ENCODE measurements around the gene DDX10.

Gene DDX10

GRCh38 chr11:108705061-108705460 lies 40.2 kb downstream of the DDX10 start:
- Histone ChIP-seq H2AFZ (ENCODE audit: low read depth, low read length) (no peak overlapping the region), H3K27me3 (ENCODE audit: insufficient read depth, low read length) (no peaks in the 10 kb centered on the region), H3K4me3 (ENCODE audit: low read length) (no peak overlapping the region), H3K36me3 (ENCODE audit: insufficient read depth, low read length) (peaks cover 19% of the 10 kb centered on the region), H3K4me1 (ENCODE audit: insufficient read depth, low read length) (no peaks in the 10 kb centered on the region), H3K9me3 (ENCODE audit: low read length) (peaks cover 12% of the 10 kb centered on the region)

GRCh38 chr11:108708173-108708572 lies 43.3 kb downstream of the DDX10 start:
- peaks cover 17% of the 10 kb centered on the region for H3K9me3 ChIP-seq (ENCODE audit: low read length)
- peaks cover 19% of the 10 kb centered on the region for H3K36me3 ChIP-seq (ENCODE audit: insufficient read depth, low read length)
- H3K4me3 ChIP-seq (ENCODE audit: low read length): no peak overlapping the region
- H3K27me3 ChIP-seq (ENCODE audit: insufficient read depth, low read length): no peaks in the 10 kb centered on the region
- H2AFZ ChIP-seq (ENCODE audit: low read depth, low read length): no peak overlapping the region
- H3K4me1 ChIP-seq (ENCODE audit: insufficient read depth, low read length): no peaks in the 10 kb centered on the region

GRCh38 chr11:108709741-108710140 lies 44.9 kb downstream of the DDX10 start:
- Histone ChIP-seq H3K9me3 (ENCODE audit: low read length) (peaks cover 17% of the 10 kb centered on the region), H2AFZ (ENCODE audit: low read depth, low read length) (no peak overlapping the region), H3K4me3 (ENCODE audit: low read length) (no peak overlapping the region), H3K36me3 (ENCODE audit: insufficient read depth, low read length) (peaks cover 22% of the 10 kb centered on the region), H3K27me3 (ENCODE audit: insufficient read depth, low read length) (no peaks in the 10 kb centered on the region), H3K4me1 (ENCODE audit: insufficient read depth, low read length) (no peaks in the 10 kb centered on the region)

GRCh38 chr11:108713076-108713790 lies 48.4 kb downstream of the DDX10 start:
- Histone ChIP-seq H3K4me1 (ENCODE audit: insufficient read depth, low read length) (no peaks in the 10 kb centered on the region), H3K27me3 (ENCODE audit: insufficient read depth, low read length) (no peaks in the 10 kb centered on the region), H3K36me3 (ENCODE audit: insufficient read depth, low read length) (peaks cover 12% of the 10 kb centered on the region), H3K9me3 (ENCODE audit: low read length) (peaks cover 10% of the 10 kb centered on the region), H3K4me3 (ENCODE audit: low read length) (no peak overlapping the region), H2AFZ (ENCODE audit: low read depth, low read length) (no peak overlapping the region)

GRCh38 chr11:108715239-108715638 lies 50.4 kb downstream of the DDX10 start:
- H3K9me3 ChIP-seq (ENCODE audit: low read length): peaks cover 4% of the 10 kb centered on the region
- H3K4me3 ChIP-seq (ENCODE audit: low read length): no peak overlapping the region
- peaks cover 7% of the 10 kb centered on the region for H3K36me3 ChIP-seq (ENCODE audit: insufficient read depth, low read length)
- no peaks in the 10 kb centered on the region for H3K27me3 ChIP-seq (ENCODE audit: insufficient read depth, low read length)
- no peak overlapping the region for H2AFZ ChIP-seq (ENCODE audit: low read depth, low read length)
- no peaks in the 10 kb centered on the region for H3K4me1 ChIP-seq (ENCODE audit: insufficient read depth, low read length)

GRCh38 chr11:108718466-108718865 lies 53.6 kb downstream of the DDX10 start:
- Histone ChIP-seq H3K27me3 (ENCODE audit: insufficient read depth, low read length) (no peaks in the 10 kb centered on the region), H3K4me1 (ENCODE audit: insufficient read depth, low read length) (no peaks in the 10 kb centered on the region), H2AFZ (ENCODE audit: low read depth, low read length) (no peak overlapping the region), H3K9me3 (ENCODE audit: low read length) (peaks cover 2% of the 10 kb centered on the region), H3K4me3 (ENCODE audit: low read length) (no peak overlapping the region), H3K36me3 (ENCODE audit: insufficient read depth, low read length) (peaks cover 11% of the 10 kb centered on the region)

GRCh38 chr11:108724974-108725689 lies 60.3 kb downstream of the DDX10 start:
- Histone ChIP-seq H2AFZ (ENCODE audit: low read depth, low read length) (no peak overlapping the region), H3K4me3 (ENCODE audit: low read length) (no peak overlapping the region), H3K36me3 (ENCODE audit: insufficient read depth, low read length) (peaks cover 5% of the 10 kb centered on the region), H3K27me3 (ENCODE audit: insufficient read depth, low read length) (no peaks in the 10 kb centered on the region), H3K9me3 (ENCODE audit: low read length) (peaks cover 3% of the 10 kb centered on the region), H3K4me1 (ENCODE audit: insufficient read depth, low read length) (no peaks in the 10 kb centered on the region)

- Histone ChIP-seq H3K9me3 (ENCODE audit: low read length) (peaks cover 3% of the 10 kb centered on the region), H2AFZ (ENCODE audit: low read depth, low read length) (no peak overlapping the region), H3K36me3 (ENCODE audit: insufficient read depth, low read length) (peaks cover 5% of the 10 kb centered on the region), H3K4me1 (ENCODE audit: insufficient read depth, low read length) (no peaks in the 10 kb centered on the region), H3K27me3 (ENCODE audit: insufficient read depth, low read length) (no peaks in the 10 kb centered on the region), H3K4me3 (ENCODE audit: low read length) (no peak overlapping the region)
These were observed 61.4 kb downstream of the DDX10 start for GRCh38 chr11:108726077-108726800.

GRCh38 chr11:108727665-108728064 lies 62.8 kb downstream of the DDX10 start:
- H3K9me3 ChIP-seq (ENCODE audit: low read length): peaks cover 3% of the 10 kb centered on the region
- H3K27me3 ChIP-seq (ENCODE audit: insufficient read depth, low read length): no peaks in the 10 kb centered on the region

GRCh38 chr11:108729227-108729871 lies 64.5 kb downstream of the DDX10 start:
- no peak overlapping the region for H3K4me3 ChIP-seq (ENCODE audit: low read length)
- H3K36me3 ChIP-seq (ENCODE audit: insufficient read depth, low read length): no peaks in the 10 kb centered on the region
- no peaks in the 10 kb centered on the region for H3K4me1 ChIP-seq (ENCODE audit: insufficient read depth, low read length)
- H3K27me3 ChIP-seq (ENCODE audit: insufficient read depth, low read length): no peaks in the 10 kb centered on the region
- H2AFZ ChIP-seq (ENCODE audit: low read depth, low read length): no peak overlapping the region
- H3K9me3 ChIP-seq (ENCODE audit: low read length): peaks cover 2% of the 10 kb centered on the region

More at GRCh38 chr11:108727665-108728064, 62.8 kb downstream of the DDX10 start:
- H2AFZ ChIP-seq (ENCODE audit: low read depth, low read length): no peak overlapping the region
- H3K36me3 ChIP-seq (ENCODE audit: insufficient read depth, low read length): peaks cover 5% of the 10 kb centered on the region
- H3K4me3 ChIP-seq (ENCODE audit: low read length): no peak overlapping the region
- H3K4me1 ChIP-seq (ENCODE audit: insufficient read depth, low read length): no peaks in the 10 kb centered on the region

GRCh38 chr11:108732395-108732794 lies 67.5 kb downstream of the DDX10 start:
- H3K4me3 ChIP-seq (ENCODE audit: low read length): no peak overlapping the region
- no peaks in the 10 kb centered on the region for H3K27me3 ChIP-seq (ENCODE audit: insufficient read depth, low read length)
- H3K9me3 ChIP-seq (ENCODE audit: low read length): peaks cover 2% of the 10 kb centered on the region
- no peaks in the 10 kb centered on the region for H3K4me1 ChIP-seq (ENCODE audit: insufficient read depth, low read length)
- H2AFZ ChIP-seq (ENCODE audit: low read depth, low read length): no peak overlapping the region
- no peaks in the 10 kb centered on the region for H3K36me3 ChIP-seq (ENCODE audit: insufficient read depth, low read length)

GRCh38 chr11:108733479-108734116 lies 68.7 kb downstream of the DDX10 start:
- Histone ChIP-seq H2AFZ (ENCODE audit: low read depth, low read length) (no peak overlapping the region), H3K36me3 (ENCODE audit: insufficient read depth, low read length) (no peaks in the 10 kb centered on the region), H3K4me1 (ENCODE audit: insufficient read depth, low read length) (no peaks in the 10 kb centered on the region), H3K4me3 (ENCODE audit: low read length) (no peak overlapping the region), H3K27me3 (ENCODE audit: insufficient read depth, low read length) (no peaks in the 10 kb centered on the region), H3K9me3 (ENCODE audit: low read length) (peaks cover 2% of the 10 kb centered on the region)

All from neuron (in vitro differentiated cells).